ENCODE results near the gene KCNK7. TPM values are rescaled to one million over a fixed set of nuclear protein-coding genes. Genes with fewer than 3 reads are reported as not detected.
A peak's percentile ranks its signal among the peaks of the same experiment; 100 is the strongest.
"Not testable (repeated sequence)": the region's sequence is repeated elsewhere in the genome, so short reads cannot be mapped to it uniquely, and the experiment has no call there.

Gene KCNK7
- not detected for polyA plus RNA-seq (2013, experiment 1 of 2)
- polyA plus RNA-seq (2013, experiment 2 of 2), result not detected

GRCh38 chr11:65595543-65596281 is at the start of gene KCNK7:
TSS of gene KCNK7 (minus strand) at chr11:65595800. CDS start at chr11:65595772, 28 bp downstream.
- H3K36me3 ChIP-seq (ENCODE audit: control insufficient read depth, insufficient read depth, low read length), result peaks cover 21% of the 10 kb centered on the region
- no peak within 1 kb of the TSS for H3K4me3 ChIP-seq (ENCODE audit: extremely low read depth, insufficient read depth, low read length, poor library complexity, severe bottlenecking)
- H3K9me3 ChIP-seq (ENCODE audit: control insufficient read depth, low read length), result no peaks in the 10 kb centered on the region
- WGBS, 2 experiments (ENCODE audit: insufficient coverage in 2 of 2), result 81 to 94% methylated on average over 8 to 9 of the region's 12 CpGs
- H3K27ac ChIP-seq (ENCODE audit: low read depth, low read length, severe bottlenecking), result no peak within 1 kb of the TSS
- H3K4me1 ChIP-seq (ENCODE audit: control insufficient read depth, insufficient read depth, low read length, poor library complexity, severe bottlenecking), result no peaks in the 10 kb centered on the region

GRCh38 chr11:65644837-65645236 is 49.2 kb upstream of the KCNK7 start:
- no peak overlapping the region for H3K4me3 ChIP-seq (ENCODE audit: extremely low read depth, insufficient read depth, low read length, poor library complexity, severe bottlenecking)
- no peaks in the 10 kb centered on the region for H3K9me3 ChIP-seq (ENCODE audit: control insufficient read depth, low read length)
- no peak overlapping the region for H3K27ac ChIP-seq (ENCODE audit: low read depth, low read length, severe bottlenecking)
- H3K4me1 ChIP-seq (ENCODE audit: control insufficient read depth, insufficient read depth, low read length, poor library complexity, severe bottlenecking), result peaks cover 3% of the 10 kb centered on the region
- H3K36me3 ChIP-seq (ENCODE audit: control insufficient read depth, insufficient read depth, low read length), result peaks cover 63% of the 10 kb centered on the region
- WGBS, 2 experiments (ENCODE audit: insufficient coverage in 2 of 2), result 94 to 95% methylated on average over 7 to 11 of the region's 11 CpGs

- Histone ChIP-seq H3K36me3 (ENCODE audit: control insufficient read depth, insufficient read depth, low read length) (peaks cover 62% of the 10 kb centered on the region), H3K4me3 (ENCODE audit: extremely low read depth, insufficient read depth, low read length, poor library complexity, severe bottlenecking) (no peak overlapping the region), H3K4me1 (ENCODE audit: control insufficient read depth, insufficient read depth, low read length, poor library complexity, severe bottlenecking) (peaks cover 3% of the 10 kb centered on the region), H3K9me3 (ENCODE audit: control insufficient read depth, low read length) (no peaks in the 10 kb centered on the region), H3K27ac (ENCODE audit: low read depth, low read length, severe bottlenecking) (no peak overlapping the region)
- 58 to 69% methylated on average over 5 to 6 of the region's 6 CpGs for WGBS, 2 experiments (ENCODE audit: insufficient coverage in 2 of 2)
These were observed 48.4 kb upstream of the KCNK7 start for GRCh38 chr11:65643971-65644370.

- H3K9me3 ChIP-seq (ENCODE audit: control insufficient read depth, low read length), result no peaks in the 10 kb centered on the region
- no peak overlapping the region for H3K27ac ChIP-seq (ENCODE audit: low read depth, low read length, severe bottlenecking)
- H3K4me3 ChIP-seq (ENCODE audit: extremely low read depth, insufficient read depth, low read length, poor library complexity, severe bottlenecking), result no peak overlapping the region
- peaks cover 8% of the 10 kb centered on the region for H3K4me1 ChIP-seq (ENCODE audit: control insufficient read depth, insufficient read depth, low read length, poor library complexity, severe bottlenecking)
- WGBS, 2 experiments (ENCODE audit: insufficient coverage in 2 of 2), result 92 to 93% methylated on average over 43 to 49 of the region's 49 CpGs
- peaks cover 59% of the 10 kb centered on the region for H3K36me3 ChIP-seq (ENCODE audit: control insufficient read depth, insufficient read depth, low read length)
These were observed 46.5 kb upstream of the KCNK7 start for GRCh38 chr11:65642014-65642671.

- 93 to 96% methylated on average over 14 to 15 of the region's 16 CpGs for WGBS, 2 experiments (ENCODE audit: insufficient coverage in 2 of 2)
- Histone ChIP-seq H3K27ac (ENCODE audit: low read depth, low read length, severe bottlenecking) (no peak overlapping the region), H3K4me3 (ENCODE audit: extremely low read depth, insufficient read depth, low read length, poor library complexity, severe bottlenecking) (no peak overlapping the region), H3K9me3 (ENCODE audit: control insufficient read depth, low read length) (no peaks in the 10 kb centered on the region), H3K4me1 (ENCODE audit: control insufficient read depth, insufficient read depth, low read length, poor library complexity, severe bottlenecking) (peaks cover 13% of the 10 kb centered on the region), H3K36me3 (ENCODE audit: control insufficient read depth, insufficient read depth, low read length) (peaks cover 65% of the 10 kb centered on the region)
These were observed 45.9 kb upstream of the KCNK7 start for GRCh38 chr11:65641297-65642013.

- peaks cover 13% of the 10 kb centered on the region for H3K4me1 ChIP-seq (ENCODE audit: control insufficient read depth, insufficient read depth, low read length, poor library complexity, severe bottlenecking)
- no peak overlapping the region for H3K27ac ChIP-seq (ENCODE audit: low read depth, low read length, severe bottlenecking)
- H3K36me3 ChIP-seq (ENCODE audit: control insufficient read depth, insufficient read depth, low read length), result peaks cover 65% of the 10 kb centered on the region
- no peaks in the 10 kb centered on the region for H3K9me3 ChIP-seq (ENCODE audit: control insufficient read depth, low read length)
- WGBS, 2 experiments (ENCODE audit: insufficient coverage in 2 of 2), result 93 to 95% methylated on average over 29 to 35 of the region's 35 CpGs
- H3K4me3 ChIP-seq (ENCODE audit: extremely low read depth, insufficient read depth, low read length, poor library complexity, severe bottlenecking), result no peak overlapping the region
These were observed 45.1 kb upstream of the KCNK7 start for GRCh38 chr11:65640483-65641296.

GRCh38 chr11:65639623-65640482 is 44.3 kb upstream of the KCNK7 start:
- Histone ChIP-seq H3K9me3 (ENCODE audit: control insufficient read depth, low read length) (no peaks in the 10 kb centered on the region), H3K27ac (ENCODE audit: low read depth, low read length, severe bottlenecking) (no peak overlapping the region), H3K4me3 (ENCODE audit: extremely low read depth, insufficient read depth, low read length, poor library complexity, severe bottlenecking) (no peak overlapping the region), H3K36me3 (ENCODE audit: control insufficient read depth, insufficient read depth, low read length) (peaks cover 65% of the 10 kb centered on the region), H3K4me1 (ENCODE audit: control insufficient read depth, insufficient read depth, low read length, poor library complexity, severe bottlenecking) (peaks cover 11% of the 10 kb centered on the region)
- 86 to 97% methylated on average over 6 to 8 of the region's 8 CpGs for WGBS, 2 experiments (ENCODE audit: insufficient coverage in 2 of 2)

- Histone ChIP-seq H3K4me1 (ENCODE audit: control insufficient read depth, insufficient read depth, low read length, poor library complexity, severe bottlenecking) (peaks cover 11% of the 10 kb centered on the region), H3K36me3 (ENCODE audit: control insufficient read depth, insufficient read depth, low read length) (peaks cover 65% of the 10 kb centered on the region)
- not testable (repeated sequence) for H3K9me3 ChIP-seq (ENCODE audit: control insufficient read depth, low read length); H3K4me3 ChIP-seq (ENCODE audit: extremely low read depth, insufficient read depth, low read length, poor library complexity, severe bottlenecking); H3K27ac ChIP-seq (ENCODE audit: low read depth, low read length, severe bottlenecking)
- WGBS, 2 experiments (ENCODE audit: insufficient coverage in 2 of 2), result 97 to 100% methylated on average over 5 of the region's 9 CpGs
These were observed 43.6 kb upstream of the KCNK7 start for GRCh38 chr11:65639228-65639597.

GRCh38 chr11:65637794-65638419 is 42.3 kb upstream of the KCNK7 start, which contains the start of gene SIPA1:
TSS of gene SIPA1 (plus strand) at chr11:65638101. CDS start at chr11:65640922, 2,821 bp downstream.
- peak within 1 kb of the TSS; percentile 87 for H3K27ac ChIP-seq (ENCODE audit: low read depth, low read length, severe bottlenecking)
- WGBS, 2 experiments (ENCODE audit: insufficient coverage in 2 of 2), result 6 to 9% methylated on average over 24 to 27 of the region's 46 CpGs

More at GRCh38 chr11:65637794-65638419, 42.3 kb upstream of the KCNK7 start, which contains the start of gene SIPA1:
- peak within 1 kb of the TSS; percentile 65 for H3K4me3 ChIP-seq (ENCODE audit: extremely low read depth, insufficient read depth, low read length, poor library complexity, severe bottlenecking)
- H3K4me1 ChIP-seq (ENCODE audit: control insufficient read depth, insufficient read depth, low read length, poor library complexity, severe bottlenecking), result peaks cover 11% of the 10 kb centered on the region
- H3K36me3 ChIP-seq (ENCODE audit: control insufficient read depth, insufficient read depth, low read length), result peaks cover 69% of the 10 kb centered on the region
- H3K9me3 ChIP-seq (ENCODE audit: control insufficient read depth, low read length), result no peaks in the 10 kb centered on the region
